NT2/D1 (cell line): Measurements from ENCODE around the gene NFIA.

Experiments
- DNase-seq: peaks from one replicate; pipeline ENCODE4 v3.0.0-alpha.2; 2011; ENCODE audit warnings: low read depth, low spot score
- H3K27me3 ChIP-seq: 2 replicates; pipeline ENCODE4 v1.6.0; 2011; ENCODE audit warnings: mild to moderate bottlenecking; ENCODE audit not compliant: insufficient read length, insufficient read depth
- H3K36me3 ChIP-seq: 2 replicates; pipeline ENCODE4 v1.6.1; 2011; ENCODE audit warnings: mild to moderate bottlenecking, low read length, mixed read lengths; ENCODE audit not compliant: insufficient read depth, insufficient read length
- H3K4me1 ChIP-seq: 2 replicates; pipeline ENCODE4 v1.5.1; 2011; ENCODE audit not compliant: insufficient read depth, insufficient read length
- H3K4me3 ChIP-seq: 2 replicates; pipeline ENCODE4 v1.5.1; 2011; ENCODE audit warnings: low read depth; ENCODE audit not compliant: insufficient read length
- H3K9ac ChIP-seq: 2 replicates; pipeline ENCODE4 v1.6.0; 2011; ENCODE audit warnings: low read depth; ENCODE audit not compliant: insufficient read length
- H3K9me3 ChIP-seq: 2 replicates; pipeline ENCODE4 v1.5.1; 2011; ENCODE audit warnings: mild to moderate bottlenecking, low read length; ENCODE audit not compliant: insufficient read depth
- SUZ12 ChIP-seq: IDR thresholded peaks from 2 replicates; pipeline ENCODE4 v1.6.1; 2011; ENCODE audit not compliant: insufficient read length, insufficient read depth; ENCODE audit errors: extremely low read depth
- YY1 ChIP-seq: IDR thresholded peaks from 2 replicates; pipeline ENCODE4 v1.6.1; 2011; ENCODE audit not compliant: insufficient read length, insufficient read depth
- ZNF274 ChIP-seq: IDR thresholded peaks from 2 replicates; pipeline ENCODE4 v1.6.1; 2011; ENCODE audit warnings: mild to moderate bottlenecking, low read depth, low read length

NFIA gene

GRCh38 chr1:61111084-61112004, 29.0 kb downstream of the NFIA start:
- peaks cover 25% of the 10 kb centered on the region for H3K9me3 ChIP-seq
- TF ChIP-seq SUZ12 (no peak), YY1 (no peak), ZNF274 (no peak)
- no peaks in the 10 kb centered on the region for H3K36me3 ChIP-seq
- H3K9ac ChIP-seq = no peak overlapping the region
- H3K4me1 ChIP-seq = no peaks in the 10 kb centered on the region
- no peak overlapping the region for H3K4me3 ChIP-seq
- DNase-seq = no peak
- H3K27me3 ChIP-seq = no peaks in the 10 kb centered on the region

- Histone ChIP-seq H3K4me3 (no peak overlapping the region), H3K27me3 (no peaks in the 10 kb centered on the region), H3K4me1 (no peaks in the 10 kb centered on the region), H3K9me3 (no peaks in the 10 kb centered on the region), H3K36me3 (no peaks in the 10 kb centered on the region), H3K9ac (no peak overlapping the region)
- DNase-seq = no peak
- TF ChIP-seq SUZ12 = no peak
- no peak for TF ChIP-seq ZNF274
- no peak for TF ChIP-seq YY1
Observed at GRCh38 chr1:61114178-61114870, 32.0 kb downstream of the NFIA start.

GRCh38 chr1:61115436-61115835, 33.1 kb downstream of the NFIA start:
- Histone ChIP-seq H3K36me3 (no peaks in the 10 kb centered on the region), H3K4me1 (no peaks in the 10 kb centered on the region), H3K9me3 (no peaks in the 10 kb centered on the region), H3K9ac (no peak overlapping the region), H3K27me3 (no peaks in the 10 kb centered on the region), H3K4me3 (no peak overlapping the region)
- TF ChIP-seq ZNF274 = no peak
- DNase-seq = no peak

- Histone ChIP-seq H3K4me3 (no peak overlapping the region), H3K9ac (no peak overlapping the region), H3K9me3 (no peaks in the 10 kb centered on the region), H3K4me1 (no peaks in the 10 kb centered on the region), H3K36me3 (no peaks in the 10 kb centered on the region), H3K27me3 (no peaks in the 10 kb centered on the region)
- TF ChIP-seq ZNF274 (no peak), SUZ12 (no peak), YY1 (no peak)
- DNase-seq = no peak
Observed at GRCh38 chr1:61116421-61116820, 34.1 kb downstream of the NFIA start.

GRCh38 chr1:61117283-61117682, 34.9 kb downstream of the NFIA start:
- H3K9ac ChIP-seq = no peak overlapping the region
- no peaks in the 10 kb centered on the region for H3K4me1 ChIP-seq
- H3K4me3 ChIP-seq = no peak overlapping the region
- H3K9me3 ChIP-seq = no peaks in the 10 kb centered on the region
- no peaks in the 10 kb centered on the region for H3K27me3 ChIP-seq
- TF ChIP-seq SUZ12 (no peak), ZNF274 (no peak), YY1 (no peak)
- no peak for DNase-seq
- no peaks in the 10 kb centered on the region for H3K36me3 ChIP-seq

GRCh38 chr1:61119085-61119484, 36.7 kb downstream of the NFIA start:
- H3K36me3 ChIP-seq = no peaks in the 10 kb centered on the region
- no peak overlapping the region for H3K4me3 ChIP-seq
- TF ChIP-seq ZNF274 (no peak), SUZ12 (no peak), YY1 (no peak)
- H3K27me3 ChIP-seq = no peaks in the 10 kb centered on the region
- DNase-seq = no peak
- H3K9ac ChIP-seq = no peak overlapping the region
- no peaks in the 10 kb centered on the region for H3K9me3 ChIP-seq
- no peaks in the 10 kb centered on the region for H3K4me1 ChIP-seq

GRCh38 chr1:61120246-61120840, 38.0 kb downstream of the NFIA start:
- no peaks in the 10 kb centered on the region for H3K27me3 ChIP-seq
- H3K9me3 ChIP-seq = no peaks in the 10 kb centered on the region
- no peak overlapping the region for H3K4me3 ChIP-seq
- no peaks in the 10 kb centered on the region for H3K36me3 ChIP-seq
- H3K4me1 ChIP-seq = no peaks in the 10 kb centered on the region
- no peak for TF ChIP-seq SUZ12
- no peak for TF ChIP-seq ZNF274
- TF ChIP-seq YY1 = no peak
- no peak for DNase-seq
- H3K9ac ChIP-seq = no peak overlapping the region
